ENCODE measurements around the gene FGFBP3. TPM values are rescaled to one million over a fixed set of nuclear protein-coding genes. Genes with fewer than 3 reads are reported as not detected.

FGFBP3 gene, protein sequence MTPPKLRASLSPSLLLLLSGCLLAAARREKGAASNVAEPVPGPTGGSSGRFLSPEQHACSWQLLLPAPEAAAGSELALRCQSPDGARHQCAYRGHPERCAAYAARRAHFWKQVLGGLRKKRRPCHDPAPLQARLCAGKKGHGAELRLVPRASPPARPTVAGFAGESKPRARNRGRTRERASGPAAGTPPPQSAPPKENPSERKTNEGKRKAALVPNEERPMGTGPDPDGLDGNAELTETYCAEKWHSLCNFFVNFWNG
- 0.56 TPM for total RNA-seq

DNA sequence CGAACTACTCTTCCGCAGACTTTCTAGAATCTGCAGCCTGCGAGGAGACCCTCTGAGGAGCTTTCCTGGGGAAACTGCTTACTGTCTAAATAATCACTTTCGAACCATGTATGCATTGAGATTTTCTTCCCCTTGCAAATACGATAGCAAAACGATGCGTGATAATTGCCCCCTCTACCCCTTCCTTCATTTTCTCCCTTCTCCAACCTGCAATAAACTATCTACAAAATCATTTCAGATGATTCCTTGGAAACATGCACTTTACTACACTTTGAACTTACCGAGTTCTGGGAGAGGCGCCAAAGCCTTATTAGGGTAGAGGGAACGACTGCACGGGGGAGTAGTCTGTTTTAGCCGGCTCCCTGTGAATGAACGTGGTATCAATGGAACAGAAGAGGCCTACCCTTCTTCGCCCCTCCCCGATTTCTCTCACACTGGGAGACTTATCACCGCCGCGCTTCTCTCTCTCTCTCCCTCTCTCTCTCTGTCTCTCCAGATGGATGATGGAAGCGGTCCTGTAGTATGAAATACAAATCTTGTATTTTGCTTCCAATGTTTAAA, at the start of gene FGFBP3:
FGFBP3 (minus strand) TSS at position 370 of the 561 bp plus-strand sequence. CDS start 517 bp downstream, outside the sequence.
- ATAC-seq = no peak

DNA sequence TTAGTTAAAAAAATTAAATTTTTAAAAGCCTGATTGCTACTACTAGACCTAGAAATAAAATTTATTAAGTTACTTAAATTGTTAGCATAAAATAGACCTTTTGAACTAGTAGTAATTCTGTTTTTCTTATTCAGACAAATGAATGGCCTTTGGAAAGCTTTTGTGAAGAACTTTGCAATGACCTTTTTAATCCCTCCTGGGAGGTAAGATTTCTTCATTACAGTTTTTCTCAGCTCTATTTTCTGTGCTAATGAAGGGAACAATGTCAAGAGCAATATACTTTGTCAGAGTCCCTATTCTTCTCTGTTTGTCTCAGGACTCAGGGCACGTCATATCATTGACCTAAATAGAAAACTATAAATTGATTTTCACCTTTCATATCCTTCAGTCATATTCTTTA, 47.8 kb upstream of the FGFBP3 start:
- no peak for ATAC-seq

DNA sequence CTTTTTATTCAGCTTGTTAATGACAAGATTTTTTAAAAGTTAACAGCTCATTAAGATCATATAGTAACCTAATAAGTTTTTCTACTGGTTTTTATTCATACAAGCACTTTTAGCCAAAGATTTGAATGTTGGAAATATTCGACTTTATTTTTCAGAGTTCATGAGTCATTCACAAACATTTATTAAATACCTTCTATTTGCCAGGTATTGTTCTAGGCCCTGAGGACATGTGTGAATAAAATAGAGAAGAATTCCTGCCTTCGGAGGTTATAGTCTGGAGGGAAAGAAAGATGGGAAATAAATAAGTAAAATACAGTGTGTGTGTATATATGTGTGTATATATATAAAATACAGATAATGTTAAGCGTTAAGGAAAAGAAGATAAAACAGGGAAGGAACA, 45.8 kb upstream of the FGFBP3 start:
- ATAC-seq = no peak

DNA sequence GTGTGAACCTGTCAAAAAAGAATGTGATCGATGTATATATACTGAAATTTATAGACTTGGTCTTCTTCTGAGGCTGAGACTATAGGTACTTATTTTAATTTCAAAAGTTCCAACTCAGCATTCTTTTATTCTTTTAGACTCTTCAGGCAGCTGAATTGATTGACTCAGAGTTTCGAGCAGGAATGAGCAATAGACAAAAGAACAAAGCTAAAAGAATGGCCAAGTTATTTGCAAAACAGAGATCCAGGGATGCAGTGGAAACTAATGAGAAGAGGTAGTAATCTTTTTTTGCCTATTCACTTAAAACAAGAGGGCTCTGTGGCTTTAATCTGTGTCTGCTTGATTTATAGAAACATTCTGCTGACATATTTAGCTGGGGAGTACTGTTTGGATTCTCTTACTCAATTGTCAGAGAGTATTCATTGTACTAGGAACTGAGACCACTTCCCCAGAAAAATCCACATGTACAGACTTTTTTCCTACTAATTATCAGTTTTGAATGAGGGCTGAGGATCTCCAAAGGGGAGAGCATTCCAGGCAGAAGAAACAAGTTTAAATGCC, 44.4 kb upstream of the FGFBP3 start:
- ATAC-seq = no peak

DNA sequence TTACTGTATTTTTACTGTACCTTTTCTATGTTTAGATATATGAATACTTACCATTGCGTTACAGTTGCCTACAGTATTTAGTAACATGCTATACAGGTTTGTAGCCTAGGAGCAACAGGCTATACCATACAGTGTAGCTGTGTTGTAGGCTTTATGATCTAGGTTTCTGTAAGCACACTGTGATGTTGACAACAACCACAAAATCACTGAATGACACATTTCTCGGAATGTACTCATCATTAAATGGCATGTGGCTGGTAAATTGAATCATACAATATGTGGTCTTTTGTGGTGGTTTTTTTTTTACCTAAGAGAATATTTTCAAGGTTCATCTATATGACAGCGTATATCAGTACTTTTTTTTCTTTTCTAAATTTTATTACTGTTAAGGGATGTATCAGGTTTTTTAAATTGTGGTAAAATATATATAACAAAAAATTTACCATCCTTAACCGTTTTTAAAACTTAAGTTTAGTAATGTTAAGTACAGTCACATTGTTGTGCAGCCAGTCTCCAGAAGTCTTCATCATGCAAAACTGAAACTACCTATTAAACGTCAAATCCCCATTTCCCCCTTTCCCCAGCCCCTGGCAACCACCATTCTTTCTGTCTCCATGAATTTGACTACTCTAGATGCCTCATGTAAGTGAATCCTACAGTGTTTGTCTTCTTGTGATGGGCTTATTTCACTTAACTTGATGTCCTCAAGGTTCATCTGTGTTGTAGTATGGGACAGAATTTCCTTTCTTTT, 35.8 kb upstream of the FGFBP3 start:
- ATAC-seq = no peak

DNA sequence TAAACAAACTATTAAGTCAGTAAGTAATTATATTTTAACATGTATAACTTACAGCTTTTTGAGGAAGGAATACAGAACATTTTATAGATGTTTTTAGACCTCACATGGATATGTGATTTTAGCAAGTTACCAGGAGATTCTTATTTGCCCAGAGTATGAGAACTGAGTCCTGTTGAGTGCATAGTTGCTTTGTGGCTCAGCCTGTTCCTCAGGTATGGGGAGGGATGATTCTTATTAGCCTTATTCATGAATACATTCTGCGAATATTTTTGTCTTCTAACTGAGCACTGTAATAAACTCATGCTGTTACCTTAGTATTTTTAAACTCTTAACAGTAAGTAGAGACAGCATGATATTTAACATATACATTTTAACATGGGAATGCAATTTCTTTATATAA, 32.1 kb upstream of the FGFBP3 start:
- peak; percentile 71 for ATAC-seq

DNA sequence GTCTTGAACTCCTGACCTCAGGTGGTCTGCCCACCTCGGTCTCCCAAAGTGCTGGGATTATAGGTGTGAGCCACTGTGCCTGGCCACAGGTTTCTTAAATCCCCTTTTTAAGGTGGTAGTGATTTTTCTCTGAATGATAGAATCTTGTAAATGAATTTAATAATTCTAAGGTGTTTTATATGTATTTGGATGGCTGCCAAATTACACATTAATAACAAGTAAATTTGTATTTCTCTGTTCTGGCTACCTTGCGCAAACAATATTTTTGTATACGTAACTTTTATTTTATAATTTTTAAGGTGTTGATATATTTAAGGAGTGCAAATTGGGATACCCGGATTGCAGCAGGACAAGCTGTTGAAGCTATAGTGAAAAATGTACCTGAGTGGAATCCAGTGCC, 30.4 kb upstream of the FGFBP3 start:
- no peak for ATAC-seq

DNA sequence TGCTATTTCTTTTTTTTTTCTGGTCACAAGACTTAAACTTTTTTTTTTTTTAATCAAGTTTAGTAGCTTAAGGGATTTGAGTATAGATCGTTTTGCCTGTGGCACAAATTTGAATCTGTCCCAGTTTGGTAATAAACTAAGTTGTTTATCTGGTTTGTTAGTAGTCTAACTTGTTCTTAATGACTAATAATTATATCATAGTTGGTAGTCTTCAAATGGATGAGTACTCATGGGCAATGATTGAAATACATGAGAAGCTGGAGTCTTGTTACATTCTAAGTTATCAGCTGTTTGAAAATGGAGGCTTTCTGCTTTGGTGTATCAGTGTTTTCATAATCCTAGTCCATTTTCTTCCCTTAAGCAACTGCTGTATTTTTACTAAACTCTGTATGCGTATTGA, 26.6 kb upstream of the FGFBP3 start:
- peak; percentile 94 for ATAC-seq

DNA sequence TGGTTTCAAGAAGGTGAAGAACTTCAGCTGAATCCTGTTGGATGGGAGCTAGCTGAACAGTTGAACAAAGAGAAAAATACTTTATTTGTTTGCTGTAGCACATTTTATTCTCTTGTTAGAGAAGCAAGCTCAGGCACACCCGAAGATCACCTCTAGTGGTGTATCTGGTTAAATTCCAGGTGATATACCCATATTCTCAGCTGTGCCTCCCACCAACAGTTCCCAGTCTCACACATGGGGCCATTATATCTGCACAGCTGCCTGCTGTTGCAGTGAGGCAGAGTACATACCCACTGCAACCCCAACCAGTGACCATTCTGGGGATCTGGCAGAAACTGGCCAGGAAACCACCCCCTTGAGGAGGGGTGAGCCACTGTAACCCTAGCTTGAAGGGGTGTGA, 23.5 kb upstream of the FGFBP3 start:
- ATAC-seq = no peak

DNA sequence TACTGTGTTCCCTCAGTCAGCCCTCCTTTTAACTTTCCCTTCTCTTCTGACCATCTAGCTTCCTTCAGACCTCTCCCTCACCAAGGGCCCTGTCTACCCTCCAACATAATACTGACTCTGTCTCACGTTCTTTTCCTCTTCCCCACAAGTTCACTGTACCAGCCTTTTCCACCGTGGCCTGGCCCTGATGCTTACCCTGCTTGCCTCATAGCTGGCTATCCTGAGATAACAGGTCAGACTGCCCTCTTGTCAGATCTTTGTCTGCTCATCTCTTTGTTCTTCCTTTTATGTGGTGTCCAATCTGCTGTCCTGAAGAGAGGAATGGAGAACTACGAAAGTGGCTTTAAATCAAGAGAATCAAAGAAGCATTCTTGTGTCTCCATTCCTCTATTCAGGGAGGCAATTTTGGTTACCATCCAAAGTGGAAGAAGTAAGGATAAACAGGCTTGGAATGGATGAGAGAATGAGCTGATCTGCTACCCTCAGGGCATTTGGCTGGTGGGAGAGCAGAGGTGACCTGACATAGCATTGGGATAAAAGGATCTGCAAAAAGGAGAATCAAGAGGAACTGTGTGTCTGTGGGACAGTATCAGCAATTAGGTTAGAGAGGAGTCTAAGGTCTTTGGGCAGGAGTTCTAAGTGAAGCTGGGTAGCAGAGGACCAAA, 22.4 kb upstream of the FGFBP3 start:
- ATAC-seq = no peak

DNA sequence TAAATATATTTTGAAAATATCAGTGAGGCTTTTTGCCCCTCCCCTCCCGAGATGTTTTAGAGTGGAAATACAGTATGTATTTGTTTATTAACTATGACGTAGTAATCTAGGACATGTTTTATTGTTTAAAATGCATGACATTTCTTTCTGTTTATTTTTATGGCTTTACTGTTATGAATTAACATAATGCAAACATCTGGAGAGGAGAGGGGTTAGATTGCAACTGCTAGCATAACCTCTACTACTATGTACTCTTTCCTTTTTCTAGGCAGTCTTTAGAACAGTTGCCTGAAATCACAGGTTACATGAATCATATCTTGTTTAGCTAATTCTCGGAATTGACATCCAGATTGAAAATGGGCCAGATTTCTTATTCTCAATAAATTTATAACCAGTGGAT, 21.7 kb upstream of the FGFBP3 start:
- ATAC-seq = no peak

DNA sequence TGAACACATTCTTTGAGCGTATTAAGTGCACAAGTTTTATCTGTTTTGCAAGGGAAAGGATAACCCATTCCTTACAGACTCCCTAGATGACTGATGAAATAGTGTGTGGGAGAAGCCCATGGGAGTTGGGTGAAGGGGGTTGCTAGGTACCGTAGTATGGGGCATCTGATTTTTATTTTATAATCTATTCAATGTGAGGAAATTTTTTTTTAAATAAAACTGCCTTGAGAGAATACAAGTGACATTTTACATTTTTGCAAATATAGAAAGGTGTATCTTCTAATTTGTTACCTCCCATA, 15.7 kb upstream of the FGFBP3 start:
- no peak for ATAC-seq

DNA sequence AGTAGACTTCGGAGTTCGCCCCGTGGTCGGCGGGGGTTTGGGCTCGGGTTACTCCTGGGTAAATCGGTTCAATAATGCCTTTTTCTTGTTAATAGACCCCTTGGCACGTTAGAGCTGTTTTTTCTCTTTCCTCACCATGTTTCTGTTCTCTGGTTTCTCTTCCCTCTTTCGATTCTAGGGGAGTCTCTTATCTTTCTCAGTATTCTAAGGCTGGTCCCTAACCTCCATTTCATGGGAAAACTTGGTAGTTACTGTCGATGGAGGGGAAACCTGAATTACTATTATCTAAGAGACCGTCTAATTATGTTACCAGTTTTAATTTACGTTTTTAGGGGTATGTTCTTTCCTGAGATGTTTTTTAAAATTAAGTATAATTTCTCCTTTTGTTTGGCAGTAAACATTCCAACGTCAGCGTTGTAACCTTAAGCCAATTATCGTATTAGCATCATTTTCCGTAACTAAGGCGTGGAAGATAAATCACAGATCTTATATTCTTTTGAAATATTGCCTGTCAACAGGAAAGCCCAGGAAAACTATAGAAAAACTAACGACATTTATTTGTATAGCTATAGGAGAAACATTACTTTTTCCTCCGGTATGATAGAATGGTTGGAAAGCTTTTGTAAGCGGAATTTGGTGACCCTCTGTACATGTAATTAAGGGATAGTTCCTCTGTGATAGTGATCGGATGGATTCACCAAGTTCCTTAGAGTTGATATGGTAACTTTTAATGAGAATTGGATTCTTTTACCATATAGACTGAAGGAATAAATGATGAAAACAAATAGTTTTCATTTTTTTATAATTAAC, 15.1 kb upstream of the FGFBP3 start:
- peak; percentile 4 for ATAC-seq

DNA sequence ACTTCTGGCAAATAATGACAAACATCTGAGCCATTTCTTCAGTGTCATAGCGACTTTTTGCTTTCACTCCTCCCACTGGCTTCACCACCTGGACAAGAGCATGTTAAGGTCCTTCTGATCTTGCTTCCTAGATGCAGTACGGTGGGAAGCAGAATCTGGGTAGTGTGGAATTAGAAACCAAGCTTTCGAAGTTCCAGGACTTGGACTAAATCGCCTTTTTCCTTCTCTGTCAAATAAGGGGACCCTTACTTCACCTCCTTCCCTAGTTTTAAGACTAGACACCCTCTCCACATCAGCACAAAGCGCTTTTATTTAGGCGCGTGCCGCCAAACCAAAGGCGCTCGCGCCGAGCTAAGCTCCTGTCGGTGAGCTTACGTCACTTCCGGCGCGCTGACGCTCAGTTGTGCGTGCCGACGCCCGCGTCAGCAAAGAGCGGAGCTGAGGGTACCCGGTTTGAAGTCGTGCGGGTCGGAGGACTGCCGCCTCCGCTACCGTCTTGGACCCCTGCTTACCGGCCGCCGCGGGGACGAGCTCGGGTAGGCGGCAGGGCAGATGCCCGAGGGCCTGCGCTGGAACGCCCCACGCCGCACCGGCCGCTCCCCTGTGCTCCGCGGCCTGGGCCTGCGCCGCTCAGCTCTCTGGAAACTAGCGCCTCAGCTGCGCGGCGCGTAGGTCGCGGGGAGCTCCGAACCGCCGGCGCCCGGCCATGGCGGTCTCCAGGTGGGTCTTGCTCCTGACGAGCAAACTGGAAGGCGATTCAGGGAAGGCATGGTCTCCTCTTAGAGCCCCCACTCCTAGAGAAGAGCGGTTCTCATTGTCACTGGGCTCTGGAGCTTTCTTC, 14.3 kb upstream of the FGFBP3 start, which contains the start of gene BTAF1:
BTAF1 (plus strand) TSS at position 400 of the 841 bp plus-strand sequence; CDS start at position 707, 307 bp downstream.
- peak; percentile 98 for ATAC-seq

DNA sequence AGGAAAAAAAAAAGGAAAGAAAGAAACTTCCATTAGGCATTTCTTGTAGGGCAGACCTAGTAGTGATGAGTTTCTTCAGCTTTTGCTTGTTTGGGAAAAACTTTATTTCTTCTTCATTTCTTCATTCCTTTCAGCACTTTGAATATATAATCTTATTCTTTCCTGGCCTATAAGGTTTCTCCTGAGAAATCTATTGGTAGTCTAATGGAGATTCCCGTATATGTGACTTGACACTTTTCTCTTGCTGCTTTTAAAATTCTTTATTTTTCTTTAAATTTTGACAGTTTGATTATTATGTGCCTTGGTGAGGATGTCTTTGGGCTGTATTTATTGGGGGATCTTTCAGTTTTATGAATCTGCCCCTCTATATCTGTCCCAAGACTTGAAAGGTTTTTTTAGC, 10.4 kb upstream of the FGFBP3 start:
- ATAC-seq = no peak

DNA sequence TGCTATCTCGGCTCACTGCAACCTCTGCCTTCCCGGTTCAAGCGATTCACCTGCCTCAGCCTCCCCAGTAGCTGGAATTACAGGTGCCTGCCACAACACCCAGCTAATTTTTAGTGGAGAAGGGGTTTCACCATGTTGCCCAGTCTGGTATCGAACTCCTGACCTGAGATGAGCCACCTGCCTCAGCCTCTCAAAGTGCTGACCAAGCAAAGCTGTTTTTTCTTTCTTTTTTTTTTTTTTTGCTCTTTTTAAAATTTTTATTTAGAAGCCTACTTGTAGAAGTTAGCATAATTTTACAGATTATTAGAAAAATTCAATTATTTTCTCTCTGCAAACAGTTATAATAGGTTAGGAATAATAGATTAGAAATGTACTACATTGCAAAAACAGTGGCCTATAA, 1.2 kb upstream of the FGFBP3 start:
- ATAC-seq = no peak

DNA sequence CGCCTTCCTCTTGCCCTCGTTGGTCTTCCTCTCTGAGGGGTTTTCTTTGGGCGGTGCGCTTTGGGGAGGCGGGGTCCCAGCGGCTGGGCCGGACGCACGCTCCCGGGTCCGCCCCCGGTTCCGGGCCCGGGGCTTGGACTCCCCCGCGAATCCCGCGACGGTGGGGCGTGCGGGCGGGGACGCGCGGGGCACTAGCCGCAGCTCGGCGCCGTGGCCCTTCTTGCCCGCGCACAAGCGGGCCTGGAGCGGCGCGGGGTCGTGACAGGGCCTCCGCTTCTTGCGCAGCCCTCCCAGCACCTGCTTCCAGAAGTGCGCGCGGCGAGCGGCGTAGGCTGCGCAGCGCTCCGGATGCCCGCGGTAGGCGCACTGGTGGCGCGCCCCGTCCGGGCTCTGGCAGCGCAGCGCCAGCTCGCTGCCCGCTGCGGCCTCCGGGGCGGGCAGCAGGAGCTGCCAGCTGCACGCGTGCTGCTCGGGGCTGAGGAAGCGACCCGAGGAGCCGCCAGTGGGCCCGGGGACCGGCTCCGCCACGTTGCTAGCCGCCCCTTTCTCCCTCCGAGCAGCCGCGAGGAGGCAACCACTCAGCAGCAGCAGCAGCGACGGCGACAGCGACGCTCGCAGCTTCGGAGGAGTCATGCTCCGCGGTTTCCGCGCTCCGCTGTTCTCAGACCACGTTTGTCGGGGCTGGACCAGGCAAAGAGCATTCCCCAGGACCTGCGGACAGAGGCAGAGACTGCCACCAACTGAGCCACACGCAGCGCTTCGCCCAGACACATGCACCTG, 759 bp downstream of the FGFBP3 start:
- ATAC-seq = peak; percentile 86

DNA sequence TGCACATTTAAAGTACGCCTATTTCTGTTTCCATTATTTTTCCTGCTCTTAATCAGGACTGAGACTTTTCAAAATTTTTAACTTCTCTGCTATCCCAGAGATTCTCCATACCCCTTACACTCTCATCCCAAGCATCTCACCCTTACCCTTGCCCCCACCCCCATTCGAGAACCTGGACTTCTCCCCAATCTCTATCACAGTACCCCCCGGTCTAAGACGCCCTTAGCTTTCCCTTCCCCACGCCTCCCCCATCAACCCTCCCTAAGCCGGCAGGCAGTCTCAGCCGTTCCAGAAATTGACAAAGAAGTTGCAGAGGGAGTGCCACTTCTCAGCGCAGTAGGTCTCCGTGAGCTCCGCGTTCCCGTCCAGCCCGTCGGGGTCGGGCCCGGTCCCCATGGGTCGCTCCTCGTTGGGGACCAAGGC, 1.4 kb downstream of the FGFBP3 start:
- ATAC-seq = peak; percentile 29

DNA sequence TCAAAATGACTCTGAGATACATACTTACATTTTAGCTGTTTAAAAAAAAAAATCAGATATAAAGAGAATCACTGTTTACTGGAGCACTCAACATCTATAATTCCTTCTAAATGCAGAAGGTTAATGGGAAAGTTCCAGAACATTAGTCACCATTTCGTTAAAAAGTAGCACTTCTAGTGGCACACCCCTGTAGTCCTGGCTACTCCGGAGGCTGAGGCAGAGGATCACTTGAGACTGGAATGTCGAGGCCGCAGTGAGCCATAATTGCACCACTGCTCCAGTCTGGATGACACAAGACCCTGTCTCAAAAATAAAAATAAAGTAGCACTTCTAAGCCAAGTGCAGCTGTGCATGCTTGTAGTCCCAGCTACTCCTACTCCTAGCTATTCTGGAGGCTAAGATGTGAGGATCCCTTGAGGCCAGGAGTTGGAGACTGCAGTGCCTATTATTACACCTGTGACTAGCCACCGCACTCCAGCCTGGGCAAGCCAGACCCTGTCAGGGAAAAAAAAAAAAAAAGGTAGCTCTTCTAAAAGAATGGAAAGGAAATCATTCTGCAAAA, 2.2 kb downstream of the FGFBP3 start:
- no peak for ATAC-seq
